Measurements from ENCODE around the gene TDG.
"Not testable (repeated sequence)": the region's sequence is repeated elsewhere in the genome, so short reads cannot be mapped to it uniquely, and the experiment has no call there.

Gene TDG

GRCh38 chr12:103960616-103961227, 5.0 kb upstream of the TDG start:
- DNase-seq, result no peak

- DNase-seq, result no peak
These were observed 3.2 kb upstream of the TDG start for GRCh38 chr12:103962493-103962892.

GRCh38 chr12:103964805-103965204, 867 bp upstream of the TDG start:
- DNase-seq, result no peak

GRCh38 chr12:103965255-103965589, 450 bp upstream of the TDG start:
- DNase-seq, result no peak

- no peak for DNase-seq
These were observed 1.1 kb downstream of the TDG start for GRCh38 chr12:103966736-103967135.

GRCh38 chr12:103969391-103969790, 3.7 kb downstream of the TDG start:
- no peak for DNase-seq

GRCh38 chr12:103973909-103974308, 8.2 kb downstream of the TDG start:
- DNase-seq, result no peak

- DNase-seq, result no peak
These were observed 9.7 kb downstream of the TDG start for GRCh38 chr12:103975368-103975767.

- no peak for DNase-seq
These were observed 12.8 kb downstream of the TDG start for GRCh38 chr12:103978384-103978982.

- no peak for DNase-seq
These were observed 21.2 kb downstream of the TDG start for GRCh38 chr12:103986829-103987228.

- no peak for DNase-seq
These were observed 28.6 kb downstream of the TDG start for GRCh38 chr12:103994235-103994634.

GRCh38 chr12:103996595-103996994, 30.9 kb downstream of the TDG start:
- DNase-seq, result no peak

- no peak for DNase-seq
These were observed 31.7 kb downstream of the TDG start for GRCh38 chr12:103997286-103997900.

GRCh38 chr12:103998976-103999375, 33.3 kb downstream of the TDG start:
- no peak for DNase-seq

- no peak for DNase-seq
These were observed 35.2 kb downstream of the TDG start for GRCh38 chr12:104000807-104001434.

GRCh38 chr12:104002686-104003085, 37.0 kb downstream of the TDG start:
- DNase-seq, result no peak

- no peak for DNase-seq
These were observed 37.9 kb downstream of the TDG start for GRCh38 chr12:104003596-104003995.

GRCh38 chr12:104006929-104007328, 41.3 kb downstream of the TDG start:
- no peak for DNase-seq

GRCh38 chr12:104010121-104010520, 44.4 kb downstream of the TDG start:
- DNase-seq, result no peak

GRCh38 chr12:104010606-104011169, 45.0 kb downstream of the TDG start:
- no peak for DNase-seq

- DNase-seq, result no peak
These were observed 45.6 kb downstream of the TDG start for GRCh38 chr12:104011253-104011652.

- no peak for DNase-seq
These were observed 46.7 kb downstream of the TDG start for GRCh38 chr12:104012331-104012730.

- DNase-seq, result not testable (repeated sequence)
These were observed 56.2 kb downstream of the TDG start for GRCh38 chr12:104021862-104022261.

- DNase-seq, result no peak
These were observed 57.1 kb downstream of the TDG start for GRCh38 chr12:104022786-104023185.
